HK-2 (cell line): ENCODE measurements around the gene SPRYD3.

Experiments used
- DNase-seq: peaks from one replicate; pipeline ENCODE4 v3.0.0-alpha.2; 2018; ENCODE audit not compliant: unreplicated experiment

SPRYD3 gene

DNA sequence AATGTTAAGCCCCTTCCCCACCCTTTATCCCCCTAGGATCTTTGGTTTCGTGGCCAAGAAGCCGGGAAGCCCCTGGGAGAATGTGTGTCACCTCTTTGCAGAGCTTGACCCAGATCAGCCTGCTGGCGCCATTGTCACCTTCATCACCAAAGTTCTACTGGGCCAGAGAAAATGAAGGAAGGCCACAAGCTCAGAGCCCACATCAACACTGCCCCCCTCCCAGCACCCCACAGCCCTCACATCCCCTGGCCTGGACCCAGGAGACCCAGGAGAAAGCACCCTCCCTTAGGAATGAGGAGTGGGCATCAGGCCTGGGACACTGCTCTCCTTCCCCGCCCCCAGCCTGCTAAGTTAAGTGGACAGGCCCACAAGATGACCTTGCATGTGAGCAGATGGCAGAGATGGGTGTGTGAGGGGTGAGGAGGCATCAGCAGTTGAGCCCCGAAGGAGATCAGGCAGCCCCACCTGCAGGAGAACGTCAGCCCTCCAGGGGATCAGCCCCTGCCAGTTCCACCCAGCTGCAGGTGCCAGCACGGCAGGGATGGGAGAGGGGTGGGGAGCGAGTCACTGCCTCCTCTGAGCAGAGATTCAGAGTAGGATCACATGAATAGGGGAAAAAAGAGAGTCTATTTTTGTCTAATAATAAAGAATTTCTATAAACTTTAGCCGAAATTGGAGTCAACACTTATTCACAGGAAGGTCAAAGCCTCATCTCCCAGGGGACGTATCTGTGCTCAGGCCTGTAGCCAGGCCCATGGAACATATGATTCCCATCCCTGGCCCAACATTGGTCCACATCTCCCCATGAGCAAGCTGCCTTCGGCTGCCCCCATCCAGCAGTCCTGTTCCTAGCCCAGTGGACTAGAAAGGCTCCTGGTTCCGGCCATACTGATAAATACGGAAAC is 15.2 kb downstream of the SPRYD3 start:
- DNase-seq, result no peak

DNA sequence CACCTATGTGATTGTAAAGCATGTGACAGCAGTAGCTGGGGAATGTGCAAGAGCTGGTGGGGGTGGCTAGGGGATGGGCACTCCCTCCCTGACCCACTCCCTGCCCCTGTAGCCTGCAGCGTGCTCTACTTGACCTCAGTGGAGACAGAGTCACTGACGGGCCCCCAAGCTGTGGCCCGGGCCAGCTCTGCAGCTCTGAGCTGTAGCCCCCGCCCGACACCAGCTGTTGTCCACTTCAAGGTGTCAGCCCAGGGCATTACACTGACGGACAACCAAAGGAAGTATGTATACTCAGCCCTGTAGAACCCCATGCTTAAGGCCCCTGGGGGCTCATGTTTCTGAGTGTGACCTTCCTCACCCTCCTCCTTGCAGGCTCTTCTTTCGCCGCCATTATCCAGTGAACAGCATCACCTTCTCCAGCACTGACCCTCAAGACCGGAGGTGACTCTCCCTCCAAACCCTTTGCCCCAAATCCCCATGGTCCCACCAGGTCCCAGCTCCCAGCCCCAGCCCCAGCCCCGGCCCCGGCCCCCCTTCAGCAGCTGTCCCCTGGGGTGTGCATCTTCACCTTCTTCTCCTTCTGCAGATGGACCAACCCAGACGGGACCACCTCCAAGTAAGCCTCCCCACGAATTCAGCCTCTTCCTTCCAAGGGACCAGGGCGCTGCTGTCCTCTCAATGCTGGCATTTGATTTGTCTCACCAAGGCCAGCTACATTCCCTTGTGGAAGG is 16.0 kb downstream of the SPRYD3 start:
- DNase-seq, result no peak

DNA sequence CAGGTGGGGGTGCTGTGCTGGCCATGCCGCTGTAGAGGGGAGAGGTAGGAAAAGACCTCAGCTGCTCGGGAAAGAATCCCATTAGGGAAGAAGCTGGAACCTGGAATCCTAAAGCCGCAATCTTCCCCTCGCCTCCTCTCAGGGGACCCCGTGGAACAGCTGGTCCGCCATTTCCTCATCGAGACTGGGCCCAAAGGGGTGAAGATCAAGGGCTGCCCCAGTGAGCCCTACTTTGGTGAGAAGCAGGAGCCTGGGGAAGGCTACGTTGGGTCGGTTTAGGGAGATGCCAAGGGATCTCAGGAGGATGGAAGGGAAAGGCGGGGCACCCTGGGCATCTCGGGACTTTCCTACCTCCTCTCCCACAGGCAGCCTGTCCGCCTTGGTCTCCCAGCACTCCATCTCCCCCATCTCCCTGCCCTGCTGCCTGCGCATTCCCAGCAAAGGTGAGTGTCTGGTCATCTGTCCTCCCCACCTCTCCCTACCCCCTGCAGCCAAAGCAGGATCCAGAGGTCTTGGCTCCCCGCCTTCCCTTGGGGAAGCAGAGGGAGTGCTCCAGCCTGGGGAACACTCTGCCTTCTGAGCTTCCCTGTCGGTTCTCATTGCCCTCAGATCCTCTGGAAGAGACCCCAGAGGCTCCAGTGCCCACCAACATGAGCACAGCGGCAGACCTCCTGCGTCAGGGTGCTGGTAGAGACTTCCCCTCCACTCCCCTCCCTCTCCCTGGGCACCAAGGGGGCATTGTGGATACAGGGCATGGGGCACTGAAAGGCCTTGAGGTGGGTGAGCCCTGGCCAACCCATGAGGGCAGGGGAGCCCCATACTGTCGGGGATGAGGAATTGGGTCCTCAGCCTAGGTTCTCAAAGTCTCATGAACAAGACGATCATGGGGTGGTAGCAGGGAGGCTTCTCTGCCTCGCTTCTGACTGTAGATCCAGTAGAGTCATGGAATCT is 16.9 kb downstream of the SPRYD3 start:
- no peak for DNase-seq

- DNase-seq, result no peak
Measured at GRCh38 chr12:53061404-53062010, 17.7 kb downstream of the SPRYD3 start.

DNA sequence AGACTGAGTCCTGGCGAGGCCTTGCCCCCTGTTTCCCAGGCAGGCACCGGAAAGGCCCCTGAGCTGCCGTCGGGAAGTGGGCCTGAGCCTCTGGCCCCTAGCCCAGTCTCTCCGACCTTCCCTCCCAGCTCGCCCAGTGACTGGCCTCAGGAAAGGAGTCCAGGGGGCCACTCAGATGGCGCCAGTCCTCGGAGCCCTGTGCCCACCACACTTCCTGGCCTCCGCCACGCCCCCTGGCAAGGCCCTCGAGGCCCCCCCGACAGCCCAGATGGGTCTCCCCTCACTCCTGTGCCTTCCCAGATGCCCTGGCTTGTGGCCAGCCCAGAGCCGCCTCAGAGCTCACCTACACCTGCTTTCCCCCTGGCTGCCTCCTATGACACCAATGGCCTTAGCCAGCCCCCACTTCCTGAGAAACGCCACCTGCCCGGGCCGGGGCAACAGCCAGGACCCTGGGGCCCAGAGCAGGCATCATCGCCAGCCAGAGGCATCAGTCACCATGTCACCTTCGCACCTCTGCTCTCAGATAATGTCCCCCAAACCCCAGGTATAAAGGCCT is 18.4 kb downstream of the SPRYD3 start:
- no peak for DNase-seq

GRCh38 chr12:53060064-53060720 is 19.0 kb downstream of the SPRYD3 start:
- no peak for DNase-seq

DNA sequence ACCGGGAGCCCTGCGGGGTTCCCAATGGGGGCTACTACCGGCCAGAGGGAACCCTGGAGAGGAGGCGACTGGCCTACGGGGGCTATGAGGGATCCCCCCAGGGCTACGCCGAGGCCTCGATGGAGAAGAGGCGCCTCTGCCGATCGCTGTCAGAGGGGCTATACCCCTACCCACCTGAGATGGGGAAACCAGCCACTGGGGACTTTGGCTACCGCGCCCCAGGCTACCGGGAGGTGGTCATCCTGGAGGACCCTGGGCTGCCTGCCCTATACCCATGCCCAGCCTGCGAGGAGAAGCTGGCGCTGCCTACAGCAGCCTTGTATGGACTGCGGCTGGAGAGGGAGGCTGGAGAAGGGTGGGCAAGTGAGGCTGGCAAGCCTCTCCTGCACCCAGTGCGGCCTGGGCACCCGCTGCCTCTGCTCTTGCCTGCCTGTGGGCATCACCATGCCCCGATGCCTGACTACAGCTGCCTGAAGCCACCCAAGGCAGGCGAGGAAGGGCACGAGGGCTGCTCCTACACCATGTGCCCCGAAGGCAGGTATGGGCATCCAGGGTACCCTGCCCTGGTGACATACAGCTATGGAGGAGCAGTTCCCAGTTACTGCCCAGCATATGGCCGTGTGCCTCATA is 19.6 kb downstream of the SPRYD3 start:
- DNase-seq, result no peak

DNA sequence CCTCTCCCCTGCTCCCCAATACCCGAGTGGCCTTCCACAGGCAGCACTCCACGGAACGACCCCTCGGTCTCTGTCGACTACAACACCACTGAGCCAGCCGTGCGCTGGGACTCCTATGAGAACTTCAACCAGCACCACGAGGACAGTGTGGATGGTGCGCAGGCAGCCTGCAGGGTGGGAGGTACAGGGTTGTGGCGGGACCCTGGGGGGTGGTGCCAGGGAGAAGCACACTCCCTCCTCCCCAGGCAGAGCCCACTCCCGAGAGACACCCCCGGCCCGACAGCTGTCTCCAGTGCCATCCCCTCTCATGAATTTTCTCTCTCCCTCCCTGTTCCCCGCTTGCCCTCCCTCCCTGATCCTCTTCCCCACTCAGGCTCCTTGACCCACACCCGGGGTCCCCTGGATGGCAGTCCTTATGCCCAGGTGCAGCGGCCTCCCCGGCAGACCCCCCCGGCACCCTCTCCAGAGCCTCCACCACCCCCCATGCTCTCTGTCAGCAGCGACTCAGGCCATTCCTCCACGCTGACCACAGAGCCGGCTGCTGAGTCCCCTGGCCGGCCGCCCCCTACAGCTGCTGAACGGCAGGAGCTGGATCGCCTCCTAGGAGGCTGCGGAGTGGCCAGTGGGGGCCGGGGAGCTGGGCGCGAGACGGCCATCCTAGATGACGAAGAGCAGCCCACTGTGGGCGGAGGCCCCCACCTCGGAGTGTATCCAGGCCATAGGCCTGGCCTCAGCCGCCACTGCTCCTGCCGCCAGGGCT is 20.3 kb downstream of the SPRYD3 start:
- no peak for DNase-seq

GRCh38 chr12:53057816-53058500 is 21.2 kb downstream of the SPRYD3 start:
- DNase-seq, result no peak

GRCh38 chr12:53056901-53057300 is 22.3 kb downstream of the SPRYD3 start:
- no peak for DNase-seq

DNA sequence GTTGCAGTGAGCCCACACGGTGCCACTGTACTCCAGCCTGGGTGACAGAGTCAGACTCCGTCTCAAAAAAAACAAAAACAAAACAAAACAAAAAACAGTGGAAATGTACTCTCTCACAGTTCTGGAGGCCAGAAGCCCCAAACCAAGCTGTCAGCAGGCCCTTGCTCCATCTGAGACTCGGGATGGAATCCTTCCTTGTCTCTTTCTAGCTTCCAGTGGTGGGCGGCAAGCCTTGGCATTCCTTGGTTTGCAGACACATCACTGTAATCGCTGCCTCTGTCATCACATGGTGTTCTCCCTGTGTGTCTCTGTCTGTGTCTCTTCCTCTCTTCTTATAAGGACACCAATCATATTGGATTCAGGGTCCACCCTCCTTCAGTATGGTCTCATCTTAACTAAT is 22.9 kb downstream of the SPRYD3 start:
- no peak for DNase-seq

DNA sequence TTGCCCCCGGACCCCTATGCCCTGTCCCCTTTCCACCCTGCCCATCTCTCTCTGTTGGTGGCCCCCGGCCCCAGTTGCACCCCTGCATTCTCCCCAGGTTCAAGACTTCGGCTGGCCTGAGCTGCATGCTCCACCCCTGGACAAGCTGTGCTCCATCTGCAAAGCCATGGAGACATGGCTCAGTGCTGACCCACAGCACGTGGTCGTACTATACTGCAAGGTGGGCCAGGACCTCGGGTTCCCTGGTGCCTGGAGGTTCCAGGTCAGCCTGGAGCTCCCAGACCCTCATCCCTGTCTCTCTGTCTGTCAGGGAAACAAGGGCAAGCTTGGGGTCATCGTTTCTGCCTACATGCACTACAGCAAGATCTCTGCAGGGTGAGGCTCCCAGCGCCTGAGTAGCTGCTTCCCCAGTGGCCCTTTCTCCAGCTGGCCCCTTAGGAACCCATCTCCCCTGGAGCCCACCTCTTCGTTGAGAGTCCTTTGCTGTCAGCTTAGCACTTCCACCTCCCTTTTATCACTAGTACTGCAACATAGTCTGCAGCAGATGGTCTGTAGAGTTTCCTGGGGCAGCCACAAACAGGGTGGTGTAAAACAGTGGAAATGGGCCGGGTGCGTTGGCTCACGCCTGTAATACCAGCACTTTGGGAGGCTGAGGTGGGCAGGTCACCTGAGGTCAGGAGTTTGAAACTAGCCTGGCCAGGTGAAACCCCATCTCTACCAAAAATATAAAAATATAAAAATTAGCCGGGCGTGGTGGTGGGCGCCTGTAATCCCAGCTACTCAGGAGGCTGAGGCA is 23.5 kb downstream of the SPRYD3 start:
- no peak for DNase-seq

GRCh38 chr12:53054112-53054878 is 24.9 kb downstream of the SPRYD3 start:
- peak; percentile 95 for DNase-seq

GRCh38 chr12:53053218-53054111 is 25.7 kb downstream of the SPRYD3 start:
- peak; percentile 53 for DNase-seq

DNA sequence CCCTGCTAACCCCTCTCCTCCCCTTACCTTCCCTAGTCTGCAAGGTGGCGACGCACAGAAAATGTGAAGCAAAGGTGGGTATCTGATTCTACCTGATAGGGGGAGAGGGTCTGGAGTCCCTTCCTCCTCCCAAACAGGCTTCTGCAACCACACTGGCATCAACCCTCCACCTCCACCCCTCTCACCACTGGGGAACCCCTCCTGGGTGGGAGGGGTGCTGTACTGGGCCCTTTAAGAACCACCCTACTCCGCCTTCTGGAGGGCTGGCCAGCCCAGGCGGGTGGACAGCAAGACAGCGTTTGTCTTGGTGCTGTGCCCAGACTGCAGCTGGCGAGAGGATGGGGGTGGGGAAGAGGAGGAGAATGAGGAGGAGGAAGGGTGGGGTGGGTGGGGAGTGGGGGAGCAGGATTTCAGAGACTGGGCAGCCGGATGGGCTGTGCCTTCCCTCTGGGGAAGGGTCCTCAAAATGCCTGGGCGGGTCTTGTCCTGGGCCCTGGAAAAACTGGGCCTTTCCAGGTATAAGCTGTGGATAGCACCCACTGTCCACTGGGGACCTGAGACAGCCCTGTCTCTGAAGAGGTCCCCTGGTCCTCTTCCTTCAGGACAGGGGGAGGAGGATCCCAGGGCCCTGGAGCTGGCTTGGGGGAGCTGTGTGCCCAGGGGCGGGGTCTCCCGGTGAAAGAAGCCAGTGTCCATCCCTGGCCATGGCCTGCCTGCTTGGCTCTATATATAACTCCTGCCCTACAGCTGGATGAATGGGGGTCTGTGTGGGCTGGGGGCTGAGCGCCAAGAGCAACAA is 26.6 kb downstream of the SPRYD3 start:
- no peak for DNase-seq
